ENCODE results near the gene FSIP1. TPM values are rescaled to one million over a fixed set of nuclear protein-coding genes. Genes with fewer than 3 reads are reported as not detected.

Gene FSIP1
- total and polyA plus RNA-seq, 9 of the 15 experiments (the other 6 are each of a cell fraction or from before 2014, with no cell fraction given), result 0.07 to 0.51 (median 0.29) TPM

- POLR2A ChIA-PET, result interaction anchor here (0.7 to 0.8 kb wide), 3 partner anchors 14 to 80 kb away, joined by 3 to 4 read pairs (median 3); no protein-coding TSS in a partner anchor
- Histone ChIP-seq H3K79me2 (ENCODE audit: control insufficient read depth, insufficient read depth, low read length) (no peaks in the 10 kb centered on the region), H3K9ac (ENCODE audit: insufficient read depth in 1 of 2, low read depth in 2 of 2, low read length in 2 of 2) (no peak overlapping the region), H3K36me3 (ENCODE audit: control insufficient read depth, insufficient read depth, low read length) (no peaks in the 10 kb centered on the region), H3K4me2 (ENCODE audit: insufficient read depth, low read length) (no peak overlapping the region), H3K9me1 (ENCODE audit: control insufficient read depth, insufficient read depth, low read length) (no peaks in the 10 kb centered on the region), H3K9me3 (replicated peaks; ENCODE audit: control insufficient read depth, insufficient read depth, low read depth, low read length) (no peaks in the 10 kb centered on the region), H2AFZ (ENCODE audit: low read depth, low read length) (no peak overlapping the region), H3K4me1 (replicated peaks in 1 of 2; ENCODE audit: control insufficient read depth in 2 of 2, insufficient read depth in 2 of 2, low read length in 2 of 2) (no peaks in the 10 kb centered on the region; a peak in 1 of 5 replicates), H3K27me3 (ENCODE audit: control insufficient read depth in 2 of 2, insufficient read depth in 2 of 2, low read length in 2 of 2) (no peaks in the 10 kb centered on the region), H3K27ac (ENCODE audit: extremely low read depth, low read depth, low read length) (no peak overlapping the region), H3K4me3 (no peak overlapping the region), H4K20me1 (replicated peaks; ENCODE audit: control insufficient read depth, insufficient read depth, low read length) (no peaks in the 10 kb centered on the region)
- FAIRE-seq (no peak), DNase-seq (ENCODE audit: extremely low read depth in 1 of 4, low spot score in 3 of 4) (no peak), ATAC-seq (no peak)
- TF ChIP-seq RBM17 (IDR thresholded peaks at IDR 0.05; ENCODE audit: borderline replicate concordance, low read depth, low read length) (no peak), ZC3H8 (IDR thresholded peaks at IDR 0.05) (no peak), NFXL1 (CRISPR knock-in tag; IDR thresholded peaks at IDR 0.05) (no peak), ZNF197 (CRISPR knock-in tag; IDR thresholded peaks at IDR 0.05; ENCODE audit: low read depth) (no peak), POLR3A (IDR thresholded peaks at IDR 0.05; ENCODE audit: borderline replicate concordance, extremely low read depth, insufficient read depth, insufficient read length) (no peak), ZBTB1 (CRISPR knock-in tag; IDR thresholded peaks at IDR 0.05; ENCODE audit: borderline replicate concordance, low read depth) (no peak), HNRNPH1 (optimal IDR thresholded peaks at IDR 0.05; ENCODE audit: low read depth, low read length) (no peak), PURB (CRISPR knock-in tag; IDR thresholded peaks at IDR 0.05; ENCODE audit: low read depth) (no peak), MYNN (IDR thresholded peaks at IDR 0.05) (no peak), MYNN (CRISPR knock-in tag; IDR thresholded peaks at IDR 0.05) (no peak), KAT8 (IDR thresholded peaks at IDR 0.05; ENCODE audit: low read depth) (no peak), NR0B1 (IDR thresholded peaks at IDR 0.05; ENCODE audit: partially characterized antibody) (no peak), HNRNPK (IDR thresholded peaks at IDR 0.05; ENCODE audit: low read depth, low read length, poor library complexity, severe bottlenecking) (no peak), ELF2 (CRISPR knock-in tag; IDR thresholded peaks at IDR 0.05) (no peak), SREBF1 (IDR thresholded peaks at IDR 0.05; ENCODE audit: borderline replicate concordance, low read depth, low read length) (no peak), THRB (CRISPR knock-in tag; conservative IDR thresholded peaks at IDR 0.05) (no peak), ZNF239 (CRISPR knock-in tag; IDR thresholded peaks at IDR 0.05) (no peak), ARID1B (IDR thresholded peaks at IDR 0.05) (no peak)
- intact Hi-C loops (cut with micrococcal nuclease) (no loop called here), in situ Hi-C loops (cut with MboI) (no loop called here)
- 32% methylated on average over 1 of the region's 1 CpG for WGBS (ENCODE audit: insufficient coverage, low coverage, missing lambda C conversion rate)
- CTCF ChIA-PET (ENCODE audit: low intra/inter-chr PET ratio), result no interaction called here
- BruUV-seq (replicated peaks), result no TSS peak
Measured at GRCh38 chr15:39719109-39719508, 63.5 kb downstream of the FSIP1 start.

Measured in K562 (cell line).